HepG2 (cell line): Measurements from ENCODE around the gene PRSS8. TPM values are rescaled to one million over a fixed set of nuclear protein-coding genes. Genes with fewer than 3 reads are reported as not detected.

ENCODE experiments used
- E2F2 ChIP-seq: sonication (generic); formaldehyde crosslinking; IDR thresholded peaks from 2 replicates; pipeline ENCODE4 v1.4.0; 2020; ENCODE audit warnings: missing genetic modification reagents, borderline replicate concordance
- ELF4 ChIP-seq: sonication (generic); formaldehyde crosslinking; IDR thresholded peaks from 2 replicates; pipeline ENCODE4 v1.5.0; 2020; ENCODE audit warnings: missing genetic modification reagents, mild to moderate bottlenecking, moderate library complexity, borderline replicate concordance
- EZH2 ChIP-seq: conservative IDR thresholded peaks from 2 replicates; pipeline ENCODE4 v1.6.1; 2012; ENCODE audit warnings: mild to moderate bottlenecking, low read depth, low read length, moderate library complexity
- GATA4 ChIP-seq: sonication (generic); IDR thresholded peaks from 2 replicates; pipeline ENCODE4 v1.6.1; 2016; ENCODE audit warnings: antibody characterized with exemption, low read depth, borderline replicate concordance
- GMEB2 ChIP-seq: IDR thresholded peaks from 2 replicates; pipeline ENCODE4 v1.6.1; 2016; ENCODE audit warnings: missing biosample characterization, missing genetic modification reagents, low read depth
- JDP2 ChIP-seq: sonication (generic); formaldehyde crosslinking; IDR thresholded peaks from 2 replicates; pipeline ENCODE4 v1.8.1; 2022; ENCODE audit warnings: missing genetic modification reagents, borderline replicate concordance
- MATR3 ChIP-seq: sonication (generic); formaldehyde crosslinking; IDR thresholded peaks from 2 replicates; pipeline ENCODE4 v1.4.0; 2020; ENCODE audit warnings: missing genetic modification reagents
- MXD3 ChIP-seq: IDR thresholded peaks from 2 replicates; pipeline ENCODE4 v1.6.1; 2016; ENCODE audit warnings: mild to moderate bottlenecking, missing biosample characterization, missing genetic modification reagents
- MZF1 ChIP-seq: sonication (generic); formaldehyde crosslinking; IDR thresholded peaks from 2 replicates; pipeline ENCODE4 v1.8.1; 2023; ENCODE audit warnings: mild to moderate bottlenecking, missing genetic modification reagents, borderline replicate concordance
- RFX1 ChIP-seq: fragments of 450-650 bp; IDR thresholded peaks from 2 replicates; pipeline ENCODE4 v1.6.1; 2017
- SCMH1 ChIP-seq: sonication (generic); formaldehyde crosslinking; IDR thresholded peaks from 2 replicates; pipeline ENCODE4 v1.9.0; 2021; ENCODE audit warnings: missing genetic modification reagents, mild to moderate bottlenecking, borderline replicate concordance
- SMAD1 ChIP-seq: sonication (generic); formaldehyde crosslinking; IDR thresholded peaks from 2 replicates; pipeline ENCODE4 v1.4.0; 2020; ENCODE audit warnings: missing genetic modification reagents, low read depth, mild to moderate bottlenecking, borderline replicate concordance
- TBP ChIP-seq: sonication (generic); formaldehyde crosslinking; IDR thresholded peaks from 2 replicates; pipeline ENCODE4 v1.5.0; 2020; ENCODE audit warnings: missing genetic modification reagents
- ZBTB1 ChIP-seq: sonication (generic); formaldehyde crosslinking; IDR thresholded peaks from 2 replicates; pipeline ENCODE4 v1.4.0; 2020; ENCODE audit warnings: missing genetic modification reagents, borderline replicate concordance
- ZBTB33 ChIP-seq: sonication (generic); formaldehyde crosslinking; IDR thresholded peaks from 2 replicates; pipeline ENCODE4 v1.4.0; 2020; ENCODE audit warnings: missing genetic modification reagents
- ZBTB44 ChIP-seq: sonication (generic); formaldehyde crosslinking; IDR thresholded peaks from 2 replicates; pipeline ENCODE4 v1.4.0; 2020; ENCODE audit warnings: missing genetic modification reagents
- ZFP90 ChIP-seq: sonication (generic); formaldehyde crosslinking; IDR thresholded peaks from 2 replicates; pipeline ENCODE4 v1.8.0; 2022; ENCODE audit warnings: missing genetic modification reagents, mild to moderate bottlenecking, inconsistent platforms, borderline replicate concordance
- ZNF143 ChIP-seq: sonication (generic); formaldehyde crosslinking; IDR thresholded peaks from 2 replicates; pipeline ENCODE4 v1.4.0; 2020; ENCODE audit warnings: missing genetic modification reagents
- ZNF260 ChIP-seq: sonication (generic); formaldehyde crosslinking; IDR thresholded peaks from 2 replicates; pipeline ENCODE4 v1.4.0; 2020; ENCODE audit warnings: missing genetic modification reagents, low read depth, mild to moderate bottlenecking, borderline replicate concordance
- ZNF274 ChIP-seq: sonication (generic); formaldehyde crosslinking; IDR thresholded peaks from 2 replicates; pipeline ENCODE4 v1.5.1; 2020; ENCODE audit warnings: mild to moderate bottlenecking, missing genetic modification reagents
- ZNF770 ChIP-seq: sonication (generic); formaldehyde crosslinking; IDR thresholded peaks from 2 replicates; pipeline ENCODE4 v1.5.0; 2020; ENCODE audit warnings: mild to moderate bottlenecking, missing genetic modification reagents
- polyA plus RNA-seq, 8 experiments: library from polyadenylated mRNA; depleted of rRNA in 3 of 8; stranded (reverse) in 7 of 8; unstranded in 1 of 8; fragments of >200 nt; fragmentation: Illumina TruSeq in 4 of 8; extraction: Trizol in 4 of 8; gene quantifications; 2 replicates each; pipeline versions ENCODE4 v1.2.1 to v1.2.3, GENCODE V29; 2011 to 2016; ENCODE audit warnings: low read depth in 4 of 8, missing spikeins in 1 of 8, mixed read lengths in 1 of 8; ENCODE audit not compliant: insufficient read depth in 1 of 8
- total RNA-seq, 5 experiments: library from RNA; depleted of rRNA; stranded (reverse); fragments of >200 nt; fragmentation: Illumina TruSeq; extraction: Trizol; gene quantifications; 2 replicates each; pipeline ENCODE4 v1.2.3, GENCODE V29; 2016; ENCODE audit warnings: low read depth in 1 of 5

PRSS8 gene
- total and polyA plus RNA-seq, 2 of the 13 experiments (the other 11 are each of a cell fraction or from before 2014, with no cell fraction given): 2.6 to 7.2 TPM

- TF ChIP-seq ZNF770 (CRISPR knock-in tag): peak; percentile 88
- 0 out of 2 replicates have a peak, but pooled peaks have one; percentile 66 for TF ChIP-seq MZF1 (CRISPR knock-in tag)
- peak; percentile 75 for TF ChIP-seq ZNF143 (CRISPR knock-in tag)
- TF ChIP-seq ZFP90 (CRISPR knock-in tag): peak; percentile 89
- TF ChIP-seq SMAD1 (CRISPR knock-in tag): peak; percentile 84; the same call in 1 of the 2 replicates
- TF ChIP-seq EZH2: no peak
- peak; percentile 90 for TF ChIP-seq ZBTB33 (CRISPR knock-in tag)
- TF ChIP-seq ZNF260 (CRISPR knock-in tag): no peak
- TF ChIP-seq ELF4: no peak
- TF ChIP-seq TBP (CRISPR knock-in tag): peak; percentile 93; the same call in 1 of the 2 replicates
- peak; percentile 87; the same call in 1 of the 2 replicates for TF ChIP-seq ZBTB44 (CRISPR knock-in tag)
- TF ChIP-seq MXD3 (CRISPR knock-in tag): peak; percentile 98
- TF ChIP-seq MATR3: no peak
- peak; percentile 96; the same call in 1 of the 2 replicates for TF ChIP-seq E2F2 (CRISPR knock-in tag)
- TF ChIP-seq SCMH1 (CRISPR knock-in tag): no peak
- TF ChIP-seq RFX1: no peak
- TF ChIP-seq JDP2 (CRISPR knock-in tag): peak; percentile 43; the same call in 1 of the 2 replicates
- TF ChIP-seq ZNF274 (CRISPR knock-in tag): peak; percentile 98
- TF ChIP-seq GMEB2 (CRISPR knock-in tag): 0 out of 2 replicates have a peak, but pooled peaks have one; percentile 35
- no peak for TF ChIP-seq ZBTB1 (CRISPR knock-in tag)
- TF ChIP-seq GATA4: peak; percentile 64; the same call in 1 of the 2 replicates
Measured at GRCh38 chr16:31105677-31106213, 29.8 kb downstream of the PRSS8 start (continued).
